Measurements from ENCODE around the gene ELOVL1.

The ELOVL1 gene

GRCh38 chr1:43345120-43345519, 22.7 kb downstream of the ELOVL1 start:
- Histone ChIP-seq H3K27me3 (ENCODE audit: insufficient read depth, poor library complexity, severe bottlenecking) (no peaks in the 10 kb centered on the region), H3K4me3 (replicated peaks; ENCODE audit: insufficient read depth, low read length) (no peak overlapping the region), H3K27ac (replicated peaks) (no peak overlapping the region)
- TF ChIP-seq POLR2AphosphoS5 (IDR thresholded peaks at IDR 0.05; ENCODE audit: low read depth) (no peak), REST (IDR thresholded peaks at IDR 0.05; ENCODE audit: insufficient replicate concordance, low read depth) (no peak), SPI1 (IDR thresholded peaks at IDR 0.05; ENCODE audit: borderline replicate concordance, low read depth) (no peak), CTCF (IDR thresholded peaks at IDR 0.05; ENCODE audit: insufficient read depth, low read length) (no peak), GABPA (IDR thresholded peaks at IDR 0.05; ENCODE audit: low read depth) (no peak)
- no peak for DNase-seq (ENCODE audit: low read depth in 1 of 2, low spot score in 1 of 2)

- TF ChIP-seq CTCF (IDR thresholded peaks at IDR 0.05; ENCODE audit: insufficient read depth, low read length) (no peak), SPI1 (IDR thresholded peaks at IDR 0.05; ENCODE audit: borderline replicate concordance, low read depth) (no peak)
- DNase-seq (ENCODE audit: low read depth in 1 of 2, low spot score in 1 of 2), result no peak
- H3K27ac ChIP-seq (replicated peaks), result no peak overlapping the region
- H3K4me3 ChIP-seq (replicated peaks; ENCODE audit: insufficient read depth, low read length), result no peak overlapping the region
- no peaks in the 10 kb centered on the region for H3K27me3 ChIP-seq (ENCODE audit: insufficient read depth, poor library complexity, severe bottlenecking)
Observed at GRCh38 chr1:43344267-43344850, 23.5 kb downstream of the ELOVL1 start.

GRCh38 chr1:43340559-43340958, 27.3 kb downstream of the ELOVL1 start:
- Histone ChIP-seq H3K4me3 (replicated peaks; ENCODE audit: insufficient read depth, low read length) (no peak overlapping the region), H3K27ac (replicated peaks) (no peak overlapping the region), H3K27me3 (ENCODE audit: insufficient read depth, poor library complexity, severe bottlenecking) (no peaks in the 10 kb centered on the region)
- TF ChIP-seq SPI1 (IDR thresholded peaks at IDR 0.05; ENCODE audit: borderline replicate concordance, low read depth) (no peak), POLR2AphosphoS5 (IDR thresholded peaks at IDR 0.05; ENCODE audit: low read depth) (no peak), GABPA (IDR thresholded peaks at IDR 0.05; ENCODE audit: low read depth) (no peak), REST (IDR thresholded peaks at IDR 0.05; ENCODE audit: insufficient replicate concordance, low read depth) (no peak), CTCF (IDR thresholded peaks at IDR 0.05; ENCODE audit: insufficient read depth, low read length) (no peak)
- DNase-seq (ENCODE audit: low read depth in 1 of 2, low spot score in 1 of 2), result no peak
